Coronary artery (tissue), 2 donors: ENCODE measurements around the gene FARP1.

ENCODE experiments used
- DNase-seq: peaks from one replicate; pipeline ENCODE4 v3.0.0-alpha.2; 2017; ENCODE audit warnings: low spot score
- H3K27ac ChIP-seq, 2 donors: fragments of 200-600 bp; sonication (generic); one replicate each; pipeline ENCODE4 v1.5.1; 2016 to 2019
- H3K4me3 ChIP-seq: fragments of 200-600 bp; sonication (generic); 2 replicates; pipeline ENCODE4 v1.5.1; 2016; ENCODE audit warnings: mild to moderate bottlenecking, moderate library complexity
- TF ChIP-seq, protein P1 (sequence below): fragments of 200-600 bp; sonication (generic); IDR thresholded peaks from one replicate; pipeline ENCODE4 v1.5.1; 2019; ENCODE audit warnings: antibody characterized with exemption

FARP1 gene

DNA sequence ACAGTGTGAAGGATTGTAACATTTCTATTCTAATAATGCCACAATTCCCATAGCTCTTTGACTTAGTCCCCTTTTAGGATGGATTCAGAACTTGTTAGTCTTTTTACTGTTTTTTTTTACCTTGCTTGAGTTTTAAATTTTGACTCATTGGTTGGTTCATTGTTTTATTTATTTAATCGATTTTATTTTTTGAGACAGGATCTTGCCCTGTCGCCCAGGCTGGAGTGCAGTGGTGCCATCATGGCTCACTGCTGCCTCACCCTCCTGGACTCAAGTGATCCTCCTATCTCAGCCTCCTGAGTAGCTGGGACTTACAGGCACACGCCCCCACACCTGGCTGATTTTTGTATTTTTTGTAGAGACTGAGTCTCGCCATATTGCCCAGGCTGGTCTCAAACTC is 39.3 kb downstream of the FARP1 start:
- peak overlapping the region; percentile 63 to 71 for H3K27ac ChIP-seq
- H3K4me3 ChIP-seq = no peak overlapping the region
- TF ChIP-seq, protein P1, sequence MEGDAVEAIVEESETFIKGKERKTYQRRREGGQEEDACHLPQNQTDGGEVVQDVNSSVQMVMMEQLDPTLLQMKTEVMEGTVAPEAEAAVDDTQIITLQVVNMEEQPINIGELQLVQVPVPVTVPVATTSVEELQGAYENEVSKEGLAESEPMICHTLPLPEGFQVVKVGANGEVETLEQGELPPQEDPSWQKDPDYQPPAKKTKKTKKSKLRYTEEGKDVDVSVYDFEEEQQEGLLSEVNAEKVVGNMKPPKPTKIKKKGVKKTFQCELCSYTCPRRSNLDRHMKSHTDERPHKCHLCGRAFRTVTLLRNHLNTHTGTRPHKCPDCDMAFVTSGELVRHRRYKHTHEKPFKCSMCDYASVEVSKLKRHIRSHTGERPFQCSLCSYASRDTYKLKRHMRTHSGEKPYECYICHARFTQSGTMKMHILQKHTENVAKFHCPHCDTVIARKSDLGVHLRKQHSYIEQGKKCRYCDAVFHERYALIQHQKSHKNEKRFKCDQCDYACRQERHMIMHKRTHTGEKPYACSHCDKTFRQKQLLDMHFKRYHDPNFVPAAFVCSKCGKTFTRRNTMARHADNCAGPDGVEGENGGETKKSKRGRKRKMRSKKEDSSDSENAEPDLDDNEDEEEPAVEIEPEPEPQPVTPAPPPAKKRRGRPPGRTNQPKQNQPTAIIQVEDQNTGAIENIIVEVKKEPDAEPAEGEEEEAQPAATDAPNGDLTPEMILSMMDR = no peak
- no peak for DNase-seq

DNA sequence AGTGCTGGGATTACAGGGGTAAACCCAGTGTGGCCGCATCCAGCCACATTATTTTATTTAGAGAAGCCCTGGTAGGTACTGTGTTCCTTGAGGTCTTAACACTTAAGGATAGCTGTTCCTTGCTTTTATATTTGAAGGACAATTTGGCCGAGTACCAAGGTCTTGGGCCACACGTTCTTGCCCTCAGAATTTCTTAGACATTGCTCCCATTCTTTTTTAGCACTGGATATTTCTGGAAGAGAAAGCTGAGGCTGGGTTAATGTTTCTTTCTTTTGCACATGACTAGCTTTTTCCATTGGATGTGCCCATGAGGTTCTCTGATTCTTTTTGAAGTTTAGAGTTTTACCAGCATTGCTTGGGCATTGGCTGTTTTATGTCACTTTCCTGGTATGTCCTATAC is 39.7 kb downstream of the FARP1 start:
- DNase-seq = no peak
- TF ChIP-seq, protein P1 = no peak
- H3K4me3 ChIP-seq = no peak overlapping the region
- peak overlapping the region; percentile 63 to 71 for H3K27ac ChIP-seq

DNA sequence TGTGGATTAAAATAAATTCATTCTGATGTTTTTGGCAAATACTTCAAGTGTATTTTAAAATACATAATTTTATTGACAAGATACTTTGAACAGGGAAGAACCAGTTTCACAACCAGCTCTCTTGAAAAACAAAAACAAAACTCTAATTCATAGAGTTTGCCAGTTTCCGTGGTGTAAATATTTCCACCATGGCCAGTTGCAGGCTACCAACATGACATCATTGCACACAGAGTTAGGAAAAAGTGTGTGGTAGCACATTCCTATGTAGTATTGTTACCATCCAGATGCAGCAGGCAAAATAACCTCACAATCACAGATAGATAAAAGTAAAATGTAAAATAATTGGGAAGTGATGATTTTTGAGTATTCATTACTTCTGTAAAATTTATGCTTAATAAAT is 41.9 kb downstream of the FARP1 start:
- no peak overlapping the region for H3K4me3 ChIP-seq
- peak overlapping the region; percentile 51 to 63 for H3K27ac ChIP-seq
- TF ChIP-seq, protein P1 = no peak
- no peak for DNase-seq

DNA sequence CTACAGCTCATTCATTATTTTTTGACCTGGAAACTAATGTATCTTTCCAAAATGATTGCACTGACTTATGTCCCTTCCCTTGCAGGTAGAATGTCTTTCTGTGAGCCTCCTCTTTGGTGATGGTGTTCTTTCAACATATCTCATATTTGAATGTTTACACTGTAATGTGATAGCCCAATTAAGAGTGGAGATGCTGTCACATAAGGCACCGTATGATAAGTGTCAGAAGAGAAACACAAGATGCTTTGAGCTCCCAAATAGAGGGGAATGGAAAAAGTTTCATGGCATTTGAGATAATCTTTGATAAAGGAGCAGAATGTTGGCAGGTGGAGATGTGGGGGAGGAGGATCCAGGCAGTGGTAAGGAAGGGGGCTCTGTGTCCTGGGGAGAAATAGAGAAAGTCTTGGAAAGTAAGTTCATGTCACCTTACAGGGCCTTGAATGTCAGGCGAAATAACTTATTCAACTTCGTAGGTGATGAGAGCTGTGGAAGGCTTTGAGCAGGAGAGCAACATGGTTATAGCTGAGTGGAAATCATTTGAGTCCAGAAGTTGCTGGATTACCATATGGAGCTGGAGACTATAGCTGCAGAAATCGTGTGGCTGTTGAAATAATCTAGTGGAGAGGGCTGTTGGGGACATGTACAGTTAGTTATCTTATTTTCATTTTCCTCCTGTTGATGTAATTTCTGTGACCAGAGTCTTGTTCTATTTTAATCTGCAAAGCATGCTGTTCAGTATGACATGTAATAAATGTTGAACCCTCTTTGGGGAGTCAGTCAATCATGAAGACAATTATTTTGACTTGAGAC is 44.5 kb downstream of the FARP1 start:
- no peak for DNase-seq
- Histone ChIP-seq H3K27ac (peak overlapping the region; percentile 67 to 84), H3K4me3 (peak overlapping the region; percentile 47)
- TF ChIP-seq, protein P1 = no peak

DNA sequence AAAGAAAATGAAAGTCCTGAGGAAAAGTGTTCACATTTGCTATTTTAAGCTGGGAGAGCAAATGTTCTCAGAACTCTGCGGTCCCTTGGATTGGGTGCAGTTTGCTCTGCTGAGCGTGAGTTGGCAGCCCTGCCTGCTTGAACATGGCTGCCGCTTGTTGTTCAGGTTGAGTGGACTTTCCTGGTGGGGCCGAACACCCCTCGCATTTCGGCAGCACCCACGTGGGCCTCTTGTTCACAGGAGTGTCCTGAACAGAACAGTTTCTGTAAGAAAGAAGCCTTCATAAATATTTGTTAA is 45.0 kb downstream of the FARP1 start:
- TF ChIP-seq, protein P1 = no peak
- Histone ChIP-seq H3K4me3 (peak overlapping the region; percentile 47), H3K27ac (peak overlapping the region; percentile 67 to 84)
- DNase-seq = no peak

DNA sequence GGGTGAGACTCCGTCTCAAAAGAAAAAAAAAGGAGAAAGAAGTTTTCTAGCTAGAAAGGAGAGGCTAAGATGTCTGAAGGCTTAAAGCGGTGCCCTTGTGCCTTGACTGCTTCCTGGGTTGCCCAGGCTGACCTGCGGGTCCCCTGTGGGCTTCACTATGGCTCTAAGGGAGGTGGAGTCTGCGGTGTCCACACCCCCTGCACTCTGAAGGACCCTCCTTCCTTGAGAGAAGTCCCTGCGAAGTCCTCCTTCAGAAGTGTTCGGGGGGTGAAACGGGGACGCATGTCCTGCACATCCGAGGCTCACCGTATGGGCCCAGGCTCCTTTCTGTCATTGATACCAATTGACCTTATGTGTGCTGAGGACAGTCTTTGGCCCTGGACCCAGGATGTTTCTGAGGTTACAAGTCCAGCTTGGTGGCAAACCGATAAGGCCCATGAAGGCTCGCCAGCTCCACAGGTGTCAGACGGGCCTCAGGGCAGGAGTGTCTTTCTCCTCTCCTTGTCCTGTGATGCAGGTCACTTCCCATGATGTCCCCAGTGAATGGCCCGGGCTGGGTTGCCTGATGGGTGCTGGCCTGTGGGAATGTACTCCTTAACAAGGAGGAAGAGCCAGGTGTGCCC is 45.8 kb downstream of the FARP1 start:
- no peak for DNase-seq
- no peak overlapping the region for H3K4me3 ChIP-seq
- TF ChIP-seq, protein P1 = no peak
- peak overlapping the region; percentile 67 to 84 for H3K27ac ChIP-seq
